HEK293 (cell line): Measurements from ENCODE around the gene CCNA2.

Source experiments
- ZBTB8A ChIP-seq: fragments of 450-650 bp; formaldehyde crosslinking; IDR thresholded peaks from 2 replicates; pipeline ENCODE4 v1.5.1; 2016; ENCODE audit warnings: missing biosample characterization, missing genetic modification characterization
- ZNF561 ChIP-seq: fragments of 450-650 bp; IDR thresholded peaks from 2 replicates; pipeline ENCODE4 v1.5.1; 2018; ENCODE audit warnings: missing biosample characterization, missing genetic modification characterization, borderline replicate concordance
- ZNF792 ChIP-seq: fragments of 450-650 bp; formaldehyde crosslinking; IDR thresholded peaks from 2 replicates; pipeline ENCODE4 v1.5.1; 2016; ENCODE audit warnings: missing biosample characterization, missing genetic modification characterization
- TF ChIP-seq, protein P1 (sequence below): fragments of 450-650 bp; formaldehyde crosslinking; IDR thresholded peaks from 2 replicates; pipeline ENCODE4 v1.5.1; 2016; ENCODE audit warnings: missing biosample characterization, missing genetic modification characterization
- TF ChIP-seq, protein P2 (sequence below): fragments of 450-650 bp; formaldehyde crosslinking; conservative IDR thresholded peaks from 2 replicates; pipeline ENCODE4 v1.5.1; 2016; ENCODE audit warnings: low read depth, missing biosample characterization, missing genetic modification characterization
- TF ChIP-seq, protein P3 (sequence below): fragments of 450-650 bp; formaldehyde crosslinking; IDR thresholded peaks from 2 replicates; pipeline ENCODE4 v1.5.1; 2016; ENCODE audit warnings: missing biosample characterization, missing genetic modification characterization

DNA sequence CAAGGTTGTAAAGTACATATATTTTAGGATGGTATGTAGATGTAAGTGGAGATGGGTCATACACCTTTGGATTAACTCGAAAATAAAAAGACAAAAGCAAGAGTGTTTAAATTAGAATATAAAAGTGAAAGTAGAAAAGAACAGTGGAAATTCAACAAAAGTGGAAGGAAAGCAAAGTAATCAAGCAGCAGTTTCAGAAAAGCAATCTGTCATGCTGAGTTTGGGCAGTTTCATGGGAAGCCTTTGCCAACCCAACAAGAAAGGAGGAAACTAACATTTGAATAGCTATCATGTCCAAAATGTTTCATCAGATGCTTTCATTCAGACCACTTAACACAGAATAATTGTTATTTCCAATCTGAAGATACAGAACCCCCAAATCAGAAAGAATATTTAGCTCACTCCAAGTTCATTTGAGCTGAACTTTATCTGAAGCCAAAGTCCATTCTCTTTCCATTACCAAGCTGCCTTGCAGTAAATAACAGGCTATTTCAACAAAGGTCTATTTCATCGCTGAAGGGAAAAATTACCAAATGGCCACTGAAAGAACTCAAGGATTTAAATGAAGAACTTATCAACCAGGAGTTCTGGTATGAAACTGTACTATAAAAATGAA, 24.4 kb downstream of the CCNA2 start:
- TF ChIP-seq, protein P1, sequence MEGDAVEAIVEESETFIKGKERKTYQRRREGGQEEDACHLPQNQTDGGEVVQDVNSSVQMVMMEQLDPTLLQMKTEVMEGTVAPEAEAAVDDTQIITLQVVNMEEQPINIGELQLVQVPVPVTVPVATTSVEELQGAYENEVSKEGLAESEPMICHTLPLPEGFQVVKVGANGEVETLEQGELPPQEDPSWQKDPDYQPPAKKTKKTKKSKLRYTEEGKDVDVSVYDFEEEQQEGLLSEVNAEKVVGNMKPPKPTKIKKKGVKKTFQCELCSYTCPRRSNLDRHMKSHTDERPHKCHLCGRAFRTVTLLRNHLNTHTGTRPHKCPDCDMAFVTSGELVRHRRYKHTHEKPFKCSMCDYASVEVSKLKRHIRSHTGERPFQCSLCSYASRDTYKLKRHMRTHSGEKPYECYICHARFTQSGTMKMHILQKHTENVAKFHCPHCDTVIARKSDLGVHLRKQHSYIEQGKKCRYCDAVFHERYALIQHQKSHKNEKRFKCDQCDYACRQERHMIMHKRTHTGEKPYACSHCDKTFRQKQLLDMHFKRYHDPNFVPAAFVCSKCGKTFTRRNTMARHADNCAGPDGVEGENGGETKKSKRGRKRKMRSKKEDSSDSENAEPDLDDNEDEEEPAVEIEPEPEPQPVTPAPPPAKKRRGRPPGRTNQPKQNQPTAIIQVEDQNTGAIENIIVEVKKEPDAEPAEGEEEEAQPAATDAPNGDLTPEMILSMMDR (tag by site-specific recombination), result no peak
- TF ChIP-seq ZBTB8A (tag by site-specific recombination), result no peak
- no peak for TF ChIP-seq ZNF792 (tag by site-specific recombination)
- TF ChIP-seq ZNF561, result no peak
- TF ChIP-seq, protein P2, sequence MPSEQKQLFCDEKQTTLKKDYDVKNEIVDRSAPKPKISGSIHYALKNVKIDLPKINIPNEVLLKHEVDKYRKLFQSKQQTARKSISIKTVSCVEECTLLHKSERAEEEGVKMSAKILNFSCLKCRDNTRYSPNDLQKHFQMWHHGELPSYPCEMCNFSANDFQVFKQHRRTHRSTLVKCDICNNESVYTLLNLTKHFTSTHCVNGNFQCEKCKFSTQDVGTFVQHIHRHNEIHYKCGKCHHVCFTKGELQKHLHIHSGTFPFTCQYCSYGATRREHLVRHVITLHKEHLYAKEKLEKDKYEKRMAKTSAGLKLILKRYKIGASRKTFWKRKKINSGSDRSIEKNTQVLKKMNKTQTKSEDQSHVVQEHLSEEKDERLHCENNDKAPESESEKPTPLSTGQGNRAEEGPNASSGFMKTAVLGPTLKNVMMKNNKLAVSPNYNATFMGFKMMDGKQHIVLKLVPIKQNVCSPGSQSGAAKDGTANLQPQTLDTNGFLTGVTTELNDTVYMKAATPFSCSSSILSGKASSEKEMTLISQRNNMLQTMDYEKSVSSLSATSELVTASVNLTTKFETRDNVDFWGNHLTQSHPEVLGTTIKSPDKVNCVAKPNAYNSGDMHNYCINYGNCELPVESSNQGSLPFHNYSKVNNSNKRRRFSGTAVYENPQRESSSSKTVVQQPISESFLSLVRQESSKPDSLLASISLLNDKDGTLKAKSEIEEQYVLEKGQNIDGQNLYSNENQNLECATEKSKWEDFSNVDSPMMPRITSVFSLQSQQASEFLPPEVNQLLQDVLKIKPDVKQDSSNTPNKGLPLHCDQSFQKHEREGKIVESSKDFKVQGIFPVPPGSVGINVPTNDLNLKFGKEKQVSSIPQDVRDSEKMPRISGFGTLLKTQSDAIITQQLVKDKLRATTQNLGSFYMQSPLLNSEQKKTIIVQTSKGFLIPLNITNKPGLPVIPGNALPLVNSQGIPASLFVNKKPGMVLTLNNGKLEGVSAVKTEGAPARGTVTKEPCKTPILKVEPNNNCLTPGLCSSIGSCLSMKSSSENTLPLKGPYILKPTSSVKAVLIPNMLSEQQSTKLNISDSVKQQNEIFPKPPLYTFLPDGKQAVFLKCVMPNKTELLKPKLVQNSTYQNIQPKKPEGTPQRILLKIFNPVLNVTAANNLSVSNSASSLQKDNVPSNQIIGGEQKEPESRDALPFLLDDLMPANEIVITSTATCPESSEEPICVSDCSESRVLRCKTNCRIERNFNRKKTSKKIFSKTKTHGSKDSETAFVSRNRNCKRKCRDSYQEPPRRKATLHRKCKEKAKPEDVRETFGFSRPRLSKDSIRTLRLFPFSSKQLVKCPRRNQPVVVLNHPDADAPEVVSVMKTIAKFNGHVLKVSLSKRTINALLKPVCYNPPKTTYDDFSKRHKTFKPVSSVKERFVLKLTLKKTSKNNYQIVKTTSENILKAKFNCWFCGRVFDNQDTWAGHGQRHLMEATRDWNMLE (tag by site-specific recombination), result no peak
- TF ChIP-seq, protein P3, sequence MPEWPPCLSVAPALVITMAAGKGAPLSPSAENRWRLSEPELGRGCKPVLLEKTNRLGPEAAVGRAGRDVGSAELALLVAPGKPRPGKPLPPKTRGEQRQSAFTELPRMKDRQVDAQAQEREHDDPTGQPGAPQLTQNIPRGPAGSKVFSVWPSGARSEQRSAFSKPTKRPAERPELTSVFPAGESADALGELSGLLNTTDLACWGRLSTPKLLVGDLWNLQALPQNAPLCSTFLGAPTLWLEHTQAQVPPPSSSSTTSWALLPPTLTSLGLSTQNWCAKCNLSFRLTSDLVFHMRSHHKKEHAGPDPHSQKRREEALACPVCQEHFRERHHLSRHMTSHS (tag by site-specific recombination), result no peak
